H1 (cell line): ENCODE data around the gene QRSL1.

Experiments used
- CEBPB ChIP-seq: IDR thresholded peaks from 2 replicates; pipeline ENCODE4 v1.6.1; 2012; ENCODE audit warnings: low read depth, low read length
- CTCF ChIP-seq, 3 experiments: IDR thresholded peaks; 1 replicate in 2 of 3; 2 replicates in 1 of 3; pipeline versions ENCODE4 v1.5.1 to v1.6.1; 2011; ENCODE audit warnings: low read length in 3 of 3, mild to moderate bottlenecking in 3 of 3, inconsistent platforms in 2 of 3, low read depth in 1 of 3, moderate library complexity in 1 of 3; ENCODE audit not compliant: insufficient read depth in 1 of 3; ENCODE audit errors: control extremely low read depth in 1 of 3
- FOSL1 ChIP-seq: IDR thresholded peaks from 2 replicates; pipeline ENCODE4 v1.6.1; 2011; ENCODE audit warnings: mild to moderate bottlenecking, low read depth, low read length, moderate library complexity; ENCODE audit not compliant: insufficient read depth
- MAX ChIP-seq: IDR thresholded peaks from 2 replicates; pipeline ENCODE4 v1.6.1; 2012; ENCODE audit warnings: inconsistent platforms
- NANOG ChIP-seq: IDR thresholded peaks from 2 replicates; pipeline ENCODE4 v1.6.1; 2011; ENCODE audit warnings: low read length, low read depth, mild to moderate bottlenecking, inconsistent platforms; ENCODE audit not compliant: insufficient read depth, poor library complexity, severe bottlenecking
- POLR2A ChIP-seq, 2 experiments: IDR thresholded peaks; 1 replicate in 1 of 2; 2 replicates in 1 of 2; pipeline ENCODE4 v1.6.1; 2011; ENCODE audit warnings: low read depth in 2 of 2, low read length in 2 of 2, mild to moderate bottlenecking in 2 of 2; ENCODE audit errors: control extremely low read depth in 1 of 2
- POLR2AphosphoS5 ChIP-seq: IDR thresholded peaks from 2 replicates; pipeline ENCODE4 v1.6.1; 2011; ENCODE audit warnings: low read depth, low read length

DNA sequence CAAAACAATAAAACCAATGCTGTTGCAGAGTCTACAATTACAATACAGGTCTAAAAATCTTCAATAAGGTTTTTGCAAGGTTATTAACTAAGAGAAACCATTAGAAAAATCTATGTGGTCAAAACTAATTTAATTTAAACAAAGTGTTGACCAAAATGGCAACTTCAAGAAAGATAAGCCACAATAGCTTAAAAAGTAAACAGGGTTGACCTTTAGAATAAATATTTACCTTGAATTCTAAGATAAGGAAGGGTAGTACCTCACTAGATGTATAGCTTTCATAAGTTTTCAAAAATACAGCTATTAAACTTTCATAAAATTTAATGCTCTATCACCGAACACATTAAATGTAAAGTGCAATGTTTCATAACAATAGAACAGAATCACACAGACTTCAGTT is 11.5 kb upstream of the QRSL1 start:
- TF ChIP-seq CEBPB, result no peak
- TF ChIP-seq CTCF (IDR thresholded peaks at IDR 0.05; ENCODE audit: control extremely low read depth in 1 of 3, insufficient read depth in 1 of 3, low read depth in 1 of 3, low read length in 3 of 3), result no peak
- no peak for TF ChIP-seq POLR2A (IDR thresholded peaks at IDR 0.05; ENCODE audit: control extremely low read depth in 1 of 2, low read depth in 2 of 2, low read length in 2 of 2)
- no peak for TF ChIP-seq FOSL1
- TF ChIP-seq NANOG, result no peak
- TF ChIP-seq MAX, result no peak
- TF ChIP-seq POLR2AphosphoS5, result no peak
